ENCODE results near the gene KCNK17.

DNA sequence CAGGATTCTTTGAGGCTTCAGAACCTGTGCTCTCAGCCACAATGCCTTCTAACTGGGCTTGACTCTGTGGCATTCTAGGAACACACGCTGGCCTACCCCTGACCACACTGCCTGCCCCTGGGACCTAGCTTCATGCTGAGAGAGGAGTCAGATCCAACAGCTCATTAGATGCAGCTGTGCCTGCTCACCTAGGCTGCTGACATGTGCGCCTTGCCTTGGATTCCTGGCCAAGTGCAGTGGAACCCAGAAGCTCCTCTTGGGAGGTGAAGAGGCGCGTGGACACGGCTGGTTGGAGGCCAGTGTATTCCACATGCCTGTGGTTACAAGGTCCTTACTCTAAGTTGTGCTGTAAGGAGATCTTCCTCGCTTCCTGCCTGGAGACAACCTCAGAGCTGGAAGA is 33.0 kb upstream of the KCNK17 start:
- TF ChIP-seq, protein P1, sequence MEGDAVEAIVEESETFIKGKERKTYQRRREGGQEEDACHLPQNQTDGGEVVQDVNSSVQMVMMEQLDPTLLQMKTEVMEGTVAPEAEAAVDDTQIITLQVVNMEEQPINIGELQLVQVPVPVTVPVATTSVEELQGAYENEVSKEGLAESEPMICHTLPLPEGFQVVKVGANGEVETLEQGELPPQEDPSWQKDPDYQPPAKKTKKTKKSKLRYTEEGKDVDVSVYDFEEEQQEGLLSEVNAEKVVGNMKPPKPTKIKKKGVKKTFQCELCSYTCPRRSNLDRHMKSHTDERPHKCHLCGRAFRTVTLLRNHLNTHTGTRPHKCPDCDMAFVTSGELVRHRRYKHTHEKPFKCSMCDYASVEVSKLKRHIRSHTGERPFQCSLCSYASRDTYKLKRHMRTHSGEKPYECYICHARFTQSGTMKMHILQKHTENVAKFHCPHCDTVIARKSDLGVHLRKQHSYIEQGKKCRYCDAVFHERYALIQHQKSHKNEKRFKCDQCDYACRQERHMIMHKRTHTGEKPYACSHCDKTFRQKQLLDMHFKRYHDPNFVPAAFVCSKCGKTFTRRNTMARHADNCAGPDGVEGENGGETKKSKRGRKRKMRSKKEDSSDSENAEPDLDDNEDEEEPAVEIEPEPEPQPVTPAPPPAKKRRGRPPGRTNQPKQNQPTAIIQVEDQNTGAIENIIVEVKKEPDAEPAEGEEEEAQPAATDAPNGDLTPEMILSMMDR (IDR thresholded peaks at IDR 0.05; ENCODE audit: extremely low read depth in 1 of 2, insufficient read depth in 1 of 2, low read depth in 1 of 2, low read length in 2 of 2): no peak
- TF ChIP-seq EZH2 (IDR thresholded peaks at IDR 0.05; ENCODE audit: borderline replicate concordance, low read depth, low read length, severe bottlenecking) (no peak), MYC (IDR thresholded peaks at IDR 0.05; ENCODE audit: low read depth, low read length) (no peak), POLR2AphosphoS5 (IDR thresholded peaks at IDR 0.05; ENCODE audit: insufficient read depth, low read depth, low read length) (no peak)
